Left colon (tissue), 2 donors: Measurements from ENCODE around the gene SMARCAL1. TPM values are rescaled to one million over a fixed set of nuclear protein-coding genes. Genes with fewer than 3 reads are reported as not detected.
A peak's percentile ranks its signal among the peaks of the same experiment; 100 is the strongest.

Source experiments
- ATAC-seq: fragments of 200-7000 bp; cut with Tn5 transposase; one replicate; pipeline ENCODE4 v1.9.1; 2020; ENCODE audit warnings: mild to moderate bottlenecking, moderate library complexity
- DNase-seq, 2 donors: peaks; one replicate each; pipeline ENCODE4 v3.0.0-alpha.2; 2020
- intact Hi-C, 2 donors: fragments of 100-400 bp; cut with DNase I in 1 of 2; cut with micrococcal nuclease in 1 of 2; formaldehyde crosslinking; loops; one replicate each; pipeline versions ENCODE4 v1.11.2 to v1.14.0; 2022; cut with DNase I, micrococcal nuclease
- total RNA-seq, 2 donors: library from RNA; stranded (reverse); fragmentation: NEBNext Ultra II Directional; extraction: Animal tissue kit (Norgen Biotek cat#: 25700); gene quantifications; one replicate each; pipeline ENCODE4 v1.2.1, GENCODE V29; 2021
- donor health status: DM: no; HTN: no; CAD: no.
- donor health status: DM: yes; HTN: yes; CAD: no.

SMARCAL1 gene
- total RNA-seq, 2 donors from 2014 or later: 14.7 to 16.1 TPM

- intact Hi-C loops: no loop called here
- DNase-seq: no peak
- no peak for ATAC-seq
Observed at GRCh38 chr2:216492597-216493333, 80.5 kb downstream of the SMARCAL1 start.

GRCh38 chr2:216493334-216493685, 81.0 kb downstream of the SMARCAL1 start:
- DNase-seq (no peak), ATAC-seq (no peak)
- intact Hi-C loops: no loop called here

- intact Hi-C loops: no loop called here
- DNase-seq: no peak
- ATAC-seq: no peak
Observed at GRCh38 chr2:216495656-216496055, 83.4 kb downstream of the SMARCAL1 start.

- intact Hi-C loops: no loop called here
- ATAC-seq (no peak), DNase-seq (no peak)
Observed at GRCh38 chr2:216497382-216498069, 85.2 kb downstream of the SMARCAL1 start.

GRCh38 chr2:216498070-216498378, 85.7 kb downstream of the SMARCAL1 start:
- no peak for DNase-seq
- intact Hi-C loops: no loop called here

GRCh38 chr2:216498379-216499352, 86.4 kb downstream of the SMARCAL1 start, which contains the start of gene RPL37A:
Gene RPL37A (plus strand): TSS chr2:216498844. CDS start chr2:216498875, 31 bp downstream.
- DNase-seq: peak; percentile 95
- ATAC-seq: peak; percentile 91
- intact Hi-C loops: no loop called here

More at GRCh38 chr2:216498070-216498378, 85.7 kb downstream of the SMARCAL1 start:
- ATAC-seq: no peak

GRCh38 chr2:216499641-216500218, 87.4 kb downstream of the SMARCAL1 start:
- intact Hi-C loops: no loop called here
- DNase-seq (peak in 1 of 2 donors; percentile 29), ATAC-seq (no peak)

- no peak for DNase-seq
- intact Hi-C loops: no loop called here
- ATAC-seq: no peak
Observed at GRCh38 chr2:216500572-216500971, 88.3 kb downstream of the SMARCAL1 start.

GRCh38 chr2:216501854-216502253, 89.6 kb downstream of the SMARCAL1 start:
- intact Hi-C loops: no loop called here
- peak; percentile 40 for ATAC-seq
- peak in 1 of 2 donors; percentile 51 for DNase-seq

- no peak for DNase-seq
- no peak for ATAC-seq
- intact Hi-C loops: no loop called here
Observed at GRCh38 chr2:216502381-216503158, 90.3 kb downstream of the SMARCAL1 start.

- DNase-seq (no peak), ATAC-seq (no peak)
- intact Hi-C loops: no loop called here
Observed at GRCh38 chr2:216503159-216503629, 90.9 kb downstream of the SMARCAL1 start.

- peak; percentile 6 for ATAC-seq
- no peak for DNase-seq
- intact Hi-C loops: no loop called here
Observed at GRCh38 chr2:216503697-216504375, 91.6 kb downstream of the SMARCAL1 start.

- DNase-seq (no peak), ATAC-seq (no peak)
- intact Hi-C loops: no loop called here
Observed at GRCh38 chr2:216504376-216504762, 92.1 kb downstream of the SMARCAL1 start.

- intact Hi-C loops: no loop called here
- no peak for ATAC-seq
Observed at GRCh38 chr2:216505133-216506106, 93.1 kb downstream of the SMARCAL1 start.

GRCh38 chr2:216507220-216508160, 95.2 kb downstream of the SMARCAL1 start:
- intact Hi-C loops: no loop called here
- ATAC-seq: no peak

More at GRCh38 chr2:216505133-216506106, 93.1 kb downstream of the SMARCAL1 start:
- DNase-seq: no peak

More at GRCh38 chr2:216507220-216508160, 95.2 kb downstream of the SMARCAL1 start:
- DNase-seq: no peak
